GM23248 (cell line): Measurements from ENCODE around the gene IQSEC3. TPM values are rescaled to one million over a fixed set of nuclear protein-coding genes. Genes with fewer than 3 reads are reported as not detected.
"Not testable (repeated sequence)": the region's sequence is repeated elsewhere in the genome, so short reads cannot be mapped to it uniquely, and the experiment has no call there.

Experiments
- DNase-seq: peaks from one replicate; pipeline ENCODE4 v3.0.0-alpha.2; 2015
- H2AFZ ChIP-seq: fragments of 200-600 bp; sonication (generic); 2 replicates; pipeline ENCODE4 v1.6.1; 2016; ENCODE audit warnings: antibody characterized with exemption
- H3F3A ChIP-seq: fragments of 200-600 bp; sonication (generic); 2 replicates; pipeline ENCODE4 v1.6.1; 2016; ENCODE audit warnings: mild to moderate bottlenecking, antibody characterized with exemption, mixed run types; ENCODE audit not compliant: insufficient read depth
- H3K27ac ChIP-seq: fragments of 200-600 bp; sonication (generic); 2 replicates; pipeline ENCODE4 v1.5.1; 2016; ENCODE audit warnings: mild to moderate bottlenecking
- H3K27me3 ChIP-seq: fragments of 200-600 bp; sonication (generic); replicated peaks from 2 replicates; pipeline ENCODE4 v1.6.1; 2016; ENCODE audit warnings: mild to moderate bottlenecking; ENCODE audit not compliant: insufficient read depth
- H3K36me3 ChIP-seq: fragments of 200-600 bp; sonication (generic); 2 replicates; pipeline ENCODE4 v1.6.1; 2016; ENCODE audit warnings: low read depth, mild to moderate bottlenecking
- H3K4me1 ChIP-seq: fragments of 200-600 bp; sonication (generic); 2 replicates; pipeline ENCODE4 v1.6.1; 2016; ENCODE audit warnings: mild to moderate bottlenecking; ENCODE audit not compliant: insufficient read depth
- H3K4me2 ChIP-seq: fragments of 200-600 bp; sonication (generic); one replicate; pipeline ENCODE4 v1.6.1; 2016; ENCODE audit warnings: mild to moderate bottlenecking; ENCODE audit not compliant: unreplicated experiment
- H3K4me3 ChIP-seq: fragments of 200-600 bp; sonication (generic); 2 replicates; pipeline ENCODE4 v1.5.1; 2016; ENCODE audit warnings: mild to moderate bottlenecking
- H3K79me2 ChIP-seq: fragments of 200-600 bp; sonication (generic); 2 replicates; pipeline ENCODE4 v1.6.1; 2016; ENCODE audit warnings: mild to moderate bottlenecking; ENCODE audit not compliant: insufficient read depth
- H3K9ac ChIP-seq: fragments of 200-600 bp; sonication (generic); 2 replicates; pipeline ENCODE4 v1.6.1; 2016; ENCODE audit warnings: mild to moderate bottlenecking
- H3K9me2 ChIP-seq: fragments of 200-600 bp; sonication (generic); 2 replicates; pipeline ENCODE4 v1.6.1; 2016; ENCODE audit warnings: mixed run types, mild to moderate bottlenecking, moderate library complexity; ENCODE audit not compliant: insufficient read depth
- H3K9me3 ChIP-seq: fragments of 200-600 bp; sonication (generic); one replicate; pipeline ENCODE4 v1.6.1; 2017; ENCODE audit warnings: low read depth
- H4K20me1 ChIP-seq: fragments of 200-600 bp; sonication (generic); 2 replicates; pipeline ENCODE4 v1.6.0; 2016; ENCODE audit not compliant: insufficient read depth
- EZH2 ChIP-seq: fragments of 200-600 bp; sonication (generic); IDR thresholded peaks from 2 replicates; pipeline ENCODE4 v1.6.1; 2018; ENCODE audit warnings: antibody characterized with exemption, mild to moderate bottlenecking; ENCODE audit not compliant: insufficient read depth, poor library complexity, severe bottlenecking
- EZH2phosphoT487 ChIP-seq: fragments of 200-600 bp; sonication (generic); IDR thresholded peaks from 2 replicates; pipeline ENCODE4 v1.6.1; 2018; ENCODE audit warnings: antibody characterized with exemption, moderate library complexity, mild to moderate bottlenecking, low read depth; ENCODE audit not compliant: insufficient read depth
- WGBS, 2 experiments: methylation state at CpG; one replicate each; pipeline ENCODE4 v1.1.6; 2015 to 2017; ENCODE audit warnings: low lambda C conversion rate in 2 of 2, low coverage in 1 of 2; ENCODE audit errors: missing lambda C conversion rate in 2 of 2; 5-methylcytosine and 5-hydroxymethylcytosine counted together
- in situ Hi-C: fragments of 300-500 bp; cut with MboI; formaldehyde crosslinking; loops from 2 replicates; pipeline ENCODE4 v1.15.0; 2020
- polyA plus RNA-seq: library from polyadenylated mRNA; unstranded; fragments of >200 nt; fragmentation: Nextera tagmentation; extraction: Ambion mirVana; gene quantifications from 2 replicates; pipeline ENCODE4 v1.2.1, GENCODE V29; 2016
- total RNA-seq: library from RNA; depleted of rRNA; stranded (reverse); fragments of >200 nt; shearing (Covaris generic); gene quantifications from 2 replicates; pipeline ENCODE4 v1.2.3, GENCODE V29; 2014

IQSEC3 gene
- total and polyA plus RNA-seq, 2 experiments from 2014 or later, result not detected

GRCh38 chr12:77769-78383 lies 11.3 kb downstream of the IQSEC3 start:
- H3K4me2 ChIP-seq, H3K27ac ChIP-seq, H3K4me3 ChIP-seq, H3K4me1 ChIP-seq, H3K9me3 ChIP-seq, H3K9ac ChIP-seq, H2AFZ ChIP-seq, H3K36me3 ChIP-seq, H3F3A ChIP-seq, H3K9me2 ChIP-seq, H3K79me2 ChIP-seq, H4K20me1 ChIP-seq, in situ Hi-C loops: not testable (repeated sequence)
- 5 to 6% methylated on average over 37 of the region's 82 CpGs for WGBS, 2 experiments
- DNase-seq, result peak; percentile 13
- peaks cover 62% of the 10 kb centered on the region for H3K27me3 ChIP-seq

GRCh38 chr12:78981-79380 lies 12.4 kb downstream of the IQSEC3 start:
- no peak for TF ChIP-seq EZH2
- H3K4me2 ChIP-seq, result no peak overlapping the region

GRCh38 chr12:80681-81190 lies 14.2 kb downstream of the IQSEC3 start:
- no peaks in the 10 kb centered on the region for H3K9me2 ChIP-seq
- H3F3A ChIP-seq, result no peaks in the 10 kb centered on the region
- H3K4me2 ChIP-seq, result no peak overlapping the region
- TF ChIP-seq EZH2phosphoT487, result no peak
- no peak for TF ChIP-seq EZH2
- in situ Hi-C loops, result no loop called here
- H3K27me3 ChIP-seq, result peaks cover 73% of the 10 kb centered on the region
- H3K9ac ChIP-seq, result no peak overlapping the region
- H3K4me3 ChIP-seq, result no peak overlapping the region
- H3K79me2 ChIP-seq, result no peaks in the 10 kb centered on the region
- H3K4me1 ChIP-seq, result no peaks in the 10 kb centered on the region
- no peaks in the 10 kb centered on the region for H3K9me3 ChIP-seq
- H3K36me3 ChIP-seq, result no peaks in the 10 kb centered on the region
- no peak overlapping the region for H3K27ac ChIP-seq
- no peaks in the 10 kb centered on the region for H4K20me1 ChIP-seq
- no peak overlapping the region for H2AFZ ChIP-seq
- 38 to 49% methylated on average over 6 of the region's 6 CpGs for WGBS, 2 experiments
- no peak for DNase-seq

More at GRCh38 chr12:78981-79380, 12.4 kb downstream of the IQSEC3 start:
- Histone ChIP-seq H3K27ac (no peak overlapping the region), H2AFZ (no peak overlapping the region), H3K36me3 (no peaks in the 10 kb centered on the region), H3K9ac (no peak overlapping the region), H3K9me2 (no peaks in the 10 kb centered on the region), H3K79me2 (no peaks in the 10 kb centered on the region), H3K4me1 (no peaks in the 10 kb centered on the region), H3K4me3 (no peak overlapping the region), H3F3A (no peaks in the 10 kb centered on the region), H3K9me3 (no peaks in the 10 kb centered on the region), H4K20me1 (no peaks in the 10 kb centered on the region), H3K27me3 (peaks cover 64% of the 10 kb centered on the region)
- no peak for DNase-seq
- in situ Hi-C loops, result no loop called here
- 61 to 73% methylated on average over 5 of the region's 5 CpGs for WGBS, 2 experiments

DNA sequence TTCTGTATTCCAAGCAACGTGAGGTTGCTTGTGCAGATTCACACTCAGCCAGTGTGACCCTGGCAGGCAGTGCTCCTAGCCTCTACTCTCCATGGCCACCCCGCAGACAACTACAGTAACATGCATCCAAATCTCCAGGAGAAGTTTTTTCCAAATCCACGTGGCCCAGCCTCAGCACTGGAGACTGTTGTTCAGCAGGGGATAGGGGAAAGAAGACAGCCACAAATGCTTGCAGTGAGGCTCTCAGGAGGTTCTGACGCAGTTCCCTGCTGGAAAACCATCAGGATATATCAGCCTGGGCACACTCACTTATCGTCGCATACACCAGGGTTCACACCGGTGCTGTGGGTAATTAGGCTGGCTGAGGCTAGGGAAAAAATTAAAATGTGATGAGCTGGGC lies 16.2 kb downstream of the IQSEC3 start:
- Histone ChIP-seq H3K9me2 (no peaks in the 10 kb centered on the region), H3K36me3 (no peaks in the 10 kb centered on the region), H3K4me1 (no peaks in the 10 kb centered on the region), H2AFZ (no peak overlapping the region), H3K9me3 (no peaks in the 10 kb centered on the region), H3K79me2 (no peaks in the 10 kb centered on the region), H3K4me2 (no peak overlapping the region), H4K20me1 (no peaks in the 10 kb centered on the region), H3K27ac (no peak overlapping the region), H3K27me3 (peaks cover 75% of the 10 kb centered on the region), H3K9ac (no peak overlapping the region), H3F3A (no peaks in the 10 kb centered on the region), H3K4me3 (no peak overlapping the region)
- in situ Hi-C loops, result no loop called here
- WGBS, 2 experiments, result 46 to 52% methylated on average over 7 of the region's 7 CpGs
- DNase-seq, result no peak
- no peak for TF ChIP-seq EZH2
- no peak for TF ChIP-seq EZH2phosphoT487

DNA sequence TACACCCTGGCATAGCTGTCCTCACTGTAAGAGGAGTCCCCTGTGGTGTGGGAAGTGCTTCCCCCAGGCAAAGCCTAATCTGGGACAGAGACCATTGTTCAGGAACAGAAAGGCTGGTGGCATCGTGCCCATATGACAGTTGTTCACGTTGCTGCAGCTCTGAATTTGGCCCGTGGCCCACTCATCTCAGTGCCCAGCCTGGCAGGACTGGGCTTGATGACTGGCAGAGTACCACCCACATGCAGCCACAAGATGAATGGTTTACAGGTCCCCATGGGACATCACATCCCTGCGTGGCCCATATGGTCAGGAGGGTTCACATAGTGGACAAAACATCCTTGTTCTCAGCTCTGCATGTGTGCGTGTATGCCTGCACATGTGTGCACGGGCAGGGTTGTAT lies 17.5 kb downstream of the IQSEC3 start:
- no peak for DNase-seq
- Histone ChIP-seq H2AFZ (no peak overlapping the region), H3K9me3 (no peaks in the 10 kb centered on the region), H3K27me3 (peaks cover 78% of the 10 kb centered on the region), H4K20me1 (no peaks in the 10 kb centered on the region), H3K4me3 (no peak overlapping the region), H3K36me3 (no peaks in the 10 kb centered on the region), H3K4me1 (no peaks in the 10 kb centered on the region), H3K79me2 (no peaks in the 10 kb centered on the region), H3K4me2 (no peak overlapping the region), H3K9me2 (no peaks in the 10 kb centered on the region), H3F3A (no peaks in the 10 kb centered on the region), H3K27ac (no peak overlapping the region), H3K9ac (no peak overlapping the region)
- in situ Hi-C loops, result no loop called here
- TF ChIP-seq EZH2phosphoT487 (no peak), EZH2 (no peak)
- 20 to 25% methylated on average over 6 of the region's 6 CpGs for WGBS, 2 experiments
